HepG2 (cell line): ENCODE measurements around the gene DNAJC5. TPM values are rescaled to one million over a fixed set of nuclear protein-coding genes. Genes with fewer than 3 reads are reported as not detected.

ENCODE experiments used
- ATAD3A ChIP-seq: sonication (generic); formaldehyde crosslinking; IDR thresholded peaks from 2 replicates; pipeline ENCODE4 v1.4.0; 2020; ENCODE audit warnings: missing genetic modification reagents
- ELF1 ChIP-seq: sonication (generic); formaldehyde crosslinking; IDR thresholded peaks from 2 replicates; pipeline ENCODE4 v1.4.0; 2020; ENCODE audit warnings: missing genetic modification reagents
- MEF2D ChIP-seq: sonication (generic); formaldehyde crosslinking; IDR thresholded peaks from 2 replicates; pipeline ENCODE4 v1.5.1; 2020; ENCODE audit warnings: mild to moderate bottlenecking, missing genetic modification reagents
- MEIS1 ChIP-seq: sonication (generic); formaldehyde crosslinking; IDR thresholded peaks from 2 replicates; pipeline ENCODE4 v1.9.0; 2021; ENCODE audit warnings: mild to moderate bottlenecking, missing genetic modification reagents, moderate library complexity, borderline replicate concordance
- PRMT3 ChIP-seq: sonication (generic); formaldehyde crosslinking; IDR thresholded peaks from 2 replicates; pipeline ENCODE4 v1.8.1; 2022; ENCODE audit warnings: low read depth, mild to moderate bottlenecking, moderate library complexity, missing genetic modification reagents, borderline replicate concordance
- RAD21 ChIP-seq: fragments of 450-650 bp; formaldehyde crosslinking; IDR thresholded peaks from 2 replicates; pipeline ENCODE4 v1.5.0; 2020; ENCODE audit warnings: mild to moderate bottlenecking
- SP4 ChIP-seq: sonication (generic); formaldehyde crosslinking; IDR thresholded peaks from 2 replicates; pipeline ENCODE4 v1.8.1; 2023; ENCODE audit warnings: mild to moderate bottlenecking, missing genetic modification reagents
- TCF12 ChIP-seq, 2 experiments: fragments of 450-650 bp in 1 of 2; sonication (generic) in 1 of 2; formaldehyde crosslinking in 1 of 2; IDR thresholded peaks; 2 replicates each; pipeline versions ENCODE4 v1.6.1 to v1.8.0; 2017 to 2022; ENCODE audit warnings: antibody characterized with exemption in 1 of 2, mild to moderate bottlenecking in 1 of 2, missing genetic modification reagents in 1 of 2, moderate library complexity in 1 of 2
- THAP7 ChIP-seq: sonication (generic); formaldehyde crosslinking; IDR thresholded peaks from 2 replicates; pipeline ENCODE4 v1.8.1; 2023; ENCODE audit warnings: mild to moderate bottlenecking, missing genetic modification reagents
- ZC3H13 ChIP-seq: sonication (generic); formaldehyde crosslinking; IDR thresholded peaks from 2 replicates; pipeline ENCODE4 v1.8.1; 2023; ENCODE audit warnings: mild to moderate bottlenecking, missing genetic modification reagents, moderate library complexity
- ZNF670 ChIP-seq: sonication (generic); formaldehyde crosslinking; IDR thresholded peaks from 2 replicates; pipeline ENCODE4 v1.8.0; 2022; ENCODE audit warnings: mild to moderate bottlenecking, missing genetic modification reagents, borderline replicate concordance
- ZNF790 ChIP-seq: sonication (generic); formaldehyde crosslinking; IDR thresholded peaks from 2 replicates; pipeline ENCODE4 v1.8.0; 2022; ENCODE audit warnings: missing genetic modification reagents, mild to moderate bottlenecking, borderline replicate concordance
- ZSCAN25 ChIP-seq: sonication (generic); formaldehyde crosslinking; IDR thresholded peaks from 2 replicates; pipeline ENCODE4 v1.8.0; 2022; ENCODE audit warnings: mild to moderate bottlenecking, missing genetic modification reagents
- polyA plus RNA-seq, 8 experiments: library from polyadenylated mRNA; depleted of rRNA in 3 of 8; stranded (reverse) in 7 of 8; unstranded in 1 of 8; fragments of >200 nt; fragmentation: Illumina TruSeq in 4 of 8; extraction: Trizol in 4 of 8; gene quantifications; 2 replicates each; pipeline versions ENCODE4 v1.2.1 to v1.2.3, GENCODE V29; 2011 to 2016; ENCODE audit warnings: low read depth in 4 of 8, missing spikeins in 1 of 8, mixed read lengths in 1 of 8; ENCODE audit not compliant: insufficient read depth in 1 of 8
- total RNA-seq, 5 experiments: library from RNA; depleted of rRNA; stranded (reverse); fragments of >200 nt; fragmentation: Illumina TruSeq; extraction: Trizol; gene quantifications; 2 replicates each; pipeline ENCODE4 v1.2.3, GENCODE V29; 2016; ENCODE audit warnings: low read depth in 1 of 5
- TF ChIP-seq, protein P1 (sequence below): sonication (generic); formaldehyde crosslinking; IDR thresholded peaks from 2 replicates; pipeline ENCODE4 v1.4.0; 2020; ENCODE audit warnings: mild to moderate bottlenecking, missing genetic modification reagents
- TF ChIP-seq, protein P2 (sequence below): sonication (generic); formaldehyde crosslinking; IDR thresholded peaks from 2 replicates; pipeline ENCODE4 v1.8.0; 2022; ENCODE audit warnings: mild to moderate bottlenecking, missing genetic modification reagents, moderate library complexity
- TF ChIP-seq, protein P3 (sequence below), 2 experiments: sonication (generic) in 1 of 2; formaldehyde crosslinking in 1 of 2; IDR thresholded peaks; 2 replicates each; pipeline versions ENCODE4 v1.4.0 to v1.6.1; 2016 to 2020; ENCODE audit warnings: borderline replicate concordance in 1 of 2, low read depth in 1 of 2, mild to moderate bottlenecking in 1 of 2, missing genetic modification reagents in 1 of 2
- TF ChIP-seq, protein P4 (sequence below): sonication (generic); formaldehyde crosslinking; IDR thresholded peaks from 2 replicates; pipeline ENCODE4 v1.4.0; 2020; ENCODE audit warnings: missing genetic modification reagents

Gene DNAJC5
- total and polyA plus RNA-seq, 2 of the 13 experiments (the other 11 are each of a cell fraction or from before 2014, with no cell fraction given): 42.8 to 64.5 TPM

DNA sequence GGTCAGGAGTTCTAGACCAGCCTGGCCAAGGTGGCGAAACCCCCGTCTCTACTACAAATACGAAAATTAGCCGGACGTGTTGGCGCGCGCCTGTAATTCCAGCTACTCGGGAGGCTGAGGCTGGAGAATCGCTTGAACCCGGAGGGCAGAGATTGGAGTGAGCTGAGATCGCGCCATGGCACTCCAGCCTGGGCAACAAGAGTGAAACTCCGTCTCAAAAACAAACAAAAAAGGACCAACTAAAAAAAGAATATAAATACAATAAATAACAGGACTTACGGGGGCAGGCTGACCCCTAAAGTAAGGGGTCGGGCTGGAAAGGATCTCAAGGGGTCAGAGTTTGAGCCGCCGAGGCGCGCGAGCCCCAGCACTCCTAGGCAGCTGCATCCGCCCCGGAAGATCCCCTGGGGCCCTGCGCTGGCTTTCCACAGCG lies 30.4 kb upstream of the DNAJC5 start (continued):
- TF ChIP-seq, protein P1, sequence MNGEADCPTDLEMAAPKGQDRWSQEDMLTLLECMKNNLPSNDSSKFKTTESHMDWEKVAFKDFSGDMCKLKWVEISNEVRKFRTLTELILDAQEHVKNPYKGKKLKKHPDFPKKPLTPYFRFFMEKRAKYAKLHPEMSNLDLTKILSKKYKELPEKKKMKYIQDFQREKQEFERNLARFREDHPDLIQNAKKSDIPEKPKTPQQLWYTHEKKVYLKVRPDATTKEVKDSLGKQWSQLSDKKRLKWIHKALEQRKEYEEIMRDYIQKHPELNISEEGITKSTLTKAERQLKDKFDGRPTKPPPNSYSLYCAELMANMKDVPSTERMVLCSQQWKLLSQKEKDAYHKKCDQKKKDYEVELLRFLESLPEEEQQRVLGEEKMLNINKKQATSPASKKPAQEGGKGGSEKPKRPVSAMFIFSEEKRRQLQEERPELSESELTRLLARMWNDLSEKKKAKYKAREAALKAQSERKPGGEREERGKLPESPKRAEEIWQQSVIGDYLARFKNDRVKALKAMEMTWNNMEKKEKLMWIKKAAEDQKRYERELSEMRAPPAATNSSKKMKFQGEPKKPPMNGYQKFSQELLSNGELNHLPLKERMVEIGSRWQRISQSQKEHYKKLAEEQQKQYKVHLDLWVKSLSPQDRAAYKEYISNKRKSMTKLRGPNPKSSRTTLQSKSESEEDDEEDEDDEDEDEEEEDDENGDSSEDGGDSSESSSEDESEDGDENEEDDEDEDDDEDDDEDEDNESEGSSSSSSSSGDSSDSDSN: no peak
- TF ChIP-seq ZSCAN25 (CRISPR knock-in tag) (no peak), ZNF670 (CRISPR knock-in tag) (no peak), SP4 (CRISPR knock-in tag) (no peak), MEIS1 (CRISPR knock-in tag) (no peak), ZNF790 (CRISPR knock-in tag) (no peak), TCF12 (IDR thresholded peaks at IDR 0.05) (no peak), TCF12 (CRISPR knock-in tag; IDR thresholded peaks at IDR 0.05) (no peak), ZC3H13 (CRISPR knock-in tag) (no peak), ATAD3A (CRISPR knock-in tag) (no peak), THAP7 (no peak), RAD21 (CRISPR knock-in tag) (no peak; the same call in 1 of the 2 replicates), PRMT3 (CRISPR knock-in tag) (no peak), MEF2D (CRISPR knock-in tag) (no peak), ELF1 (no peak)
- TF ChIP-seq, protein P2, sequence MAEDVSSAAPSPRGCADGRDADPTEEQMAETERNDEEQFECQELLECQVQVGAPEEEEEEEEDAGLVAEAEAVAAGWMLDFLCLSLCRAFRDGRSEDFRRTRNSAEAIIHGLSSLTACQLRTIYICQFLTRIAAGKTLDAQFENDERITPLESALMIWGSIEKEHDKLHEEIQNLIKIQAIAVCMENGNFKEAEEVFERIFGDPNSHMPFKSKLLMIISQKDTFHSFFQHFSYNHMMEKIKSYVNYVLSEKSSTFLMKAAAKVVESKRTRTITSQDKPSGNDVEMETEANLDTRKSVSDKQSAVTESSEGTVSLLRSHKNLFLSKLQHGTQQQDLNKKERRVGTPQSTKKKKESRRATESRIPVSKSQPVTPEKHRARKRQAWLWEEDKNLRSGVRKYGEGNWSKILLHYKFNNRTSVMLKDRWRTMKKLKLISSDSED (CRISPR knock-in tag): no peak
- TF ChIP-seq, protein P3, sequence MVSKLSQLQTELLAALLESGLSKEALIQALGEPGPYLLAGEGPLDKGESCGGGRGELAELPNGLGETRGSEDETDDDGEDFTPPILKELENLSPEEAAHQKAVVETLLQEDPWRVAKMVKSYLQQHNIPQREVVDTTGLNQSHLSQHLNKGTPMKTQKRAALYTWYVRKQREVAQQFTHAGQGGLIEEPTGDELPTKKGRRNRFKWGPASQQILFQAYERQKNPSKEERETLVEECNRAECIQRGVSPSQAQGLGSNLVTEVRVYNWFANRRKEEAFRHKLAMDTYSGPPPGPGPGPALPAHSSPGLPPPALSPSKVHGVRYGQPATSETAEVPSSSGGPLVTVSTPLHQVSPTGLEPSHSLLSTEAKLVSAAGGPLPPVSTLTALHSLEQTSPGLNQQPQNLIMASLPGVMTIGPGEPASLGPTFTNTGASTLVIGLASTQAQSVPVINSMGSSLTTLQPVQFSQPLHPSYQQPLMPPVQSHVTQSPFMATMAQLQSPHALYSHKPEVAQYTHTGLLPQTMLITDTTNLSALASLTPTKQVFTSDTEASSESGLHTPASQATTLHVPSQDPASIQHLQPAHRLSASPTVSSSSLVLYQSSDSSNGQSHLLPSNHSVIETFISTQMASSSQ (IDR thresholded peaks at IDR 0.05; ENCODE audit: low read depth): no peak
- TF ChIP-seq, protein P3 (CRISPR knock-in tag; IDR thresholded peaks at IDR 0.05; ENCODE audit: borderline replicate concordance): no peak
- TF ChIP-seq, protein P4, sequence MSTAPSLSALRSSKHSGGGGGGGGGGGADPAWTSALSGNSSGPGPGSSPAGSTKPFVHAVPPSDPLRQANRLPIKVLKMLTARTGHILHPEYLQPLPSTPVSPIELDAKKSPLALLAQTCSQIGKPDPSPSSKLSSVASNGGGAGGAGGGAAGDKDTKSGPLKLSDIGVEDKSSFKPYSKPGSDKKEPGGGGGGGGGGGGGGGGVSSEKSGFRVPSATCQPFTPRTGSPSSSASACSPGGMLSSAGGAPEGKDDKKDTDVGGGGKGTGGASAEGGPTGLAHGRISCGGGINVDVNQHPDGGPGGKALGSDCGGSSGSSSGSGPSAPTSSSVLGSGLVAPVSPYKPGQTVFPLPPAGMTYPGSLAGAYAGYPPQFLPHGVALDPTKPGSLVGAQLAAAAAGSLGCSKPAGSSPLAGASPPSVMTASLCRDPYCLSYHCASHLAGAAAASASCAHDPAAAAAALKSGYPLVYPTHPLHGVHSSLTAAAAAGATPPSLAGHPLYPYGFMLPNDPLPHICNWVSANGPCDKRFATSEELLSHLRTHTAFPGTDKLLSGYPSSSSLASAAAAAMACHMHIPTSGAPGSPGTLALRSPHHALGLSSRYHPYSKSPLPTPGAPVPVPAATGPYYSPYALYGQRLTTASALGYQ (CRISPR knock-in tag): peak; percentile 63
